Mesodermal cell (in vitro differentiated cells): ENCODE results near the gene NRDE2.

Source experiments
- H3K27ac ChIP-seq: 2 replicates; pipeline ENCODE4 v1.7.0; 2013; ENCODE audit warnings: mild to moderate bottlenecking, low read depth, low read length, moderate library complexity; ENCODE audit not compliant: severe bottlenecking
- H3K36me3 ChIP-seq: 2 replicates; pipeline ENCODE4 v1.7.1; 2013; ENCODE audit warnings: mild to moderate bottlenecking, low read length, moderate library complexity; ENCODE audit not compliant: control insufficient read depth, insufficient read depth
- H3K4me1 ChIP-seq: one replicate; pipeline ENCODE4 v1.7.1; 2013; ENCODE audit warnings: mild to moderate bottlenecking, low read length; ENCODE audit not compliant: insufficient read depth, control insufficient read depth, poor library complexity, severe bottlenecking
- H3K4me3 ChIP-seq: 2 replicates; pipeline ENCODE4 v1.7.0; 2013; ENCODE audit warnings: low read length, control low read depth, mild to moderate bottlenecking; ENCODE audit not compliant: insufficient read depth, poor library complexity, severe bottlenecking; ENCODE audit errors: extremely low read depth
- H3K9me3 ChIP-seq: 2 replicates; pipeline ENCODE4 v1.7.1; 2013; ENCODE audit warnings: mild to moderate bottlenecking, low read length, moderate library complexity; ENCODE audit not compliant: control insufficient read depth
- WGBS, 2 experiments: methylation state at CpG; one replicate each; pipeline ENCODE4 v1.1.5; 2013; ENCODE audit warnings: missing lambda C conversion rate in 2 of 2; ENCODE audit not compliant: insufficient coverage in 2 of 2; 5-methylcytosine and 5-hydroxymethylcytosine counted together

The NRDE2 gene

DNA sequence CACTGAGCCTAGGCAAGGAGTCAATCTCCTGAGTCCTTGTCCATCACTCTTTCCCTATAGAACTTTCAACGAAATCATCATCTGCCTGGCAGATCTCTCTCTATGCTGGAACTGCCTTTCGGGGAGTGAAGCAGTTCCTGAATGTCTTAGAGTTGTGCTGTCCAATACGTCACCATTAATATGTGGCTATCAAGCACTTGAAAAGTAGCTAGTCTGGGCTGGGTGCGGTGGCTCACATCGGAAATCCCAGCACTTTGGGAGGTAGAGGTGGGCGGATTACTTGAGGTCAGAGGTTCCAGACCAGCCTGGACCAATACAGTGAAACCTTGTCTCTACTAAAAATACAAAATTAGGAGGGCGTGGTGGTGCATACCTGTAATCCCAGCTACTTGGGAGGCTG is 35.1 kb downstream of the NRDE2 start:
- no peak overlapping the region for H3K27ac ChIP-seq
- H3K4me3 ChIP-seq = no peak overlapping the region
- WGBS, 2 experiments = 94 to 98% methylated on average over 5 to 7 of the region's 7 CpGs
- H3K4me1 ChIP-seq = no peaks in the 10 kb centered on the region
- H3K36me3 ChIP-seq = peaks cover 25% of the 10 kb centered on the region
- H3K9me3 ChIP-seq = no peaks in the 10 kb centered on the region

DNA sequence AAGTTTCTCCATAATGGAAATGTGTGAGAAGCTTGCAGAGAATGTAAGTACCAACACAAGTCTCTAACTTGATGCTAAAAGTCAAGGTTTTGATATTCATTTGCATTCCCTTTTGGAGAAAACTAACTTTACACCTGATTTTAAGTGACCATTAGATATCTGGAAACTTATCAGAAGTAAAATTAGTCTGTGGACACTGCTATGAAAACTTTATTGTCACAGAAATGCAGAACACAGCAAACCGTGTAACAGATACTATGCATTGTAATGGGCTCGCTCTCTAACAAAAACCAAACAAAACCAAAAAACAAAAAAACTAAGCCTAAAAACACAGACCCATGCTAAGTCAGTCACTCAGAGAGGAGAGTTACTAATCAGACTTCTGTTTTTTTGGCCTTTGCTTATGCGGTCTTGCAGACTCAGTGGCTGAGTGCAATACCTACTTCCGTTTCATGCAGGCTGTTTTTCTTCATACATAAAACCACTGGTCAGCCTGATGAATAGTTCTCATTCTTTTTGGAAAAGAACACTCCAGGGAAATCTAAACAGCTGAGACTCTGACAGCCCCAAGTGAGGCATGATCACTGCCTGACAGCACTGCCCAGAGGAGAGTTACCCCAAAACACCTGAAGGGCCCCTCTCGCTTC is 35.7 kb downstream of the NRDE2 start:
- H3K4me3 ChIP-seq = no peak overlapping the region
- no peak overlapping the region for H3K27ac ChIP-seq
- peaks cover 29% of the 10 kb centered on the region for H3K36me3 ChIP-seq
- WGBS, 2 experiments = 88 to 96% methylated on average over 2 to 3 of the region's 5 CpGs
- H3K9me3 ChIP-seq = no peaks in the 10 kb centered on the region
- H3K4me1 ChIP-seq = no peaks in the 10 kb centered on the region

DNA sequence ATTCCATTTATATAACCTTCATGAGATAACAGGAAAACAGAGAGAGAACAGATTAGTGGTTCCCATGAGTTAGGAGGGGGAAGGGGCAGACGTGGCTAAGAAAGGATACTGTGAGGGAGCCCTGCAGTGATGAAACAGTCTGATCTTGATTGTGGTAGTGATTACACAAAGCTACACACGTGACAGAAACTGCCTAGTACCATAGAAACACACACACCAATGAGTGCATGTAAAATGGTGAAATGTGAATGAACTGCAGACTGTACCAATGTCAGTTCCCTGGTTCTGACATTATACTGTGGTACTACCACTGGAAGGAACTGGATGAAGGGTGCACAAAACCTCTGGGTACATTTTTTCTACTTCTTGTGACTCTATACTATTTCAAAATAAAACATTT is 36.9 kb downstream of the NRDE2 start:
- Histone ChIP-seq H3K4me1 (no peaks in the 10 kb centered on the region), H3K9me3 (no peaks in the 10 kb centered on the region), H3K4me3 (no peak overlapping the region), H3K27ac (no peak overlapping the region), H3K36me3 (peaks cover 38% of the 10 kb centered on the region)
- 100% methylated on average over 1 of the region's 2 CpGs; no CpG with 5 or more reads in 1 of the 2 experiments for WGBS, 2 experiments

DNA sequence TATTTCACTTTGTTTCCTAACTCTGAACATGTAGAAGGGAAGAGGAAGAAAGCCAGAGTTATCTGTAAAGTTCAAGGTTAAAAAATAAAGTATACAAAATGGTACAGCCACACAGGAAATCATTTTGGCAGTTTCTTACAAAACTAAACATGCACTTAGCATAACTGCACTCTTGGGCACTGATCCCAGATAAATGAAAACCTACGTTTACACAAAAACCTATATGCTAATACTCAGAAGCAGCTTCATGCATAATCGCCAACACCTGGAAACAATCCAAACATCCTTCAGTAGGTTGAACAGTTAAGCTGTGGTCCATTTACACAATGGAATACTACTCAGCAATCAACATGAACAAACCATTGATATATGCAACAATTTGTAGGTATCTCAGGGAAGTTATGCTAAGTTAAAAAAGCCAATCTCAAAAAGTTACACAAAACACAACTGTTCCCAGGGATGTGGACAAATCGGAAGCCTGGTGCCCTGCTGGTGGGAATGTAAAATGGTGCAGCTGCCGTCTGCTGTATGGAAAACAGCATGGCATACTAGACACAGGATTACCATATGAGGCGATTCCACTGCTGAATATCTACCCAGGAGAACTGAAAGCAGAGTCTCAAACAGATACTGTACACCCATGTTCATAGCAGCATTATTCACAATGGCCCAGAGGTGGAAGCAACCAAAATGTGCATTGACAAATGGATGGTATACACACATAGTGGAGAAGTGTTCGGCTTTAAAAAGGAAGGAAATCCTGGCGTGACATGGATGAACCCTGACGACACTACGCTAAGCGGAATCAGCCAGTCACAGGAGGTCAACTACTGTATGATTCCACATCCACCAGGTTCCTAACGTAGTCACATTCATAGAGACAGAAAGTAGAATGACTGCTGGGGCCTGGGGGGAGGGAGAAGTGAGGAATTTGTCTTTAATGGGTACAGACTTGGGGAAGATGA is 37.7 kb downstream of the NRDE2 start:
- WGBS, 2 experiments = 94% methylated on average over 7 of the region's 11 CpGs

DNA sequence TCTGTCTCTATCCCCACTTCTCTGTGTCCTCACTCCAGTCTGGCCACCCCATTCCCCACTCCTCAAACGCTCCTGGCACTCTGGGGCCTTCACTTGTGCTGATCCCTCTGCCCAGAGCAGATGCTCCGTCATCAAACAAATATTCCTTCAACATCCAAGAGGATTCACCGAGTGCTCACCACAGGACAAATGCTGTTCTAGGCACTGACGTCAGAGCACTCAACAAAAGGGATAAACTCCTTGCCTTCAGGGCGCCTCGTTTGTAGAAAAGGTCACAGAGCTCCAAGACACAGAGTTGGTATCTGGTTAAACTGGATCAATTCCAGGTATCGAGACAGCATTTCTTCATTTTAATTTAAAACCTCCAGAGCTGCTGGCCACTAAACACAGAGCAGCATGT is 40.0 kb downstream of the NRDE2 start:
- Histone ChIP-seq H3K4me3 (no peak overlapping the region), H3K36me3 (peaks cover 53% of the 10 kb centered on the region), H3K4me1 (no peaks in the 10 kb centered on the region), H3K9me3 (no peaks in the 10 kb centered on the region), H3K27ac (no peak overlapping the region)
- 78 to 90% methylated on average over 5 to 6 of the region's 7 CpGs for WGBS, 2 experiments

More for the DNA sequence above, 37.7 kb downstream of the NRDE2 start:
- Histone ChIP-seq H3K27ac (no peak overlapping the region), H3K9me3 (no peaks in the 10 kb centered on the region), H3K36me3 (peaks cover 43% of the 10 kb centered on the region), H3K4me1 (no peaks in the 10 kb centered on the region), H3K4me3 (no peak overlapping the region)

DNA sequence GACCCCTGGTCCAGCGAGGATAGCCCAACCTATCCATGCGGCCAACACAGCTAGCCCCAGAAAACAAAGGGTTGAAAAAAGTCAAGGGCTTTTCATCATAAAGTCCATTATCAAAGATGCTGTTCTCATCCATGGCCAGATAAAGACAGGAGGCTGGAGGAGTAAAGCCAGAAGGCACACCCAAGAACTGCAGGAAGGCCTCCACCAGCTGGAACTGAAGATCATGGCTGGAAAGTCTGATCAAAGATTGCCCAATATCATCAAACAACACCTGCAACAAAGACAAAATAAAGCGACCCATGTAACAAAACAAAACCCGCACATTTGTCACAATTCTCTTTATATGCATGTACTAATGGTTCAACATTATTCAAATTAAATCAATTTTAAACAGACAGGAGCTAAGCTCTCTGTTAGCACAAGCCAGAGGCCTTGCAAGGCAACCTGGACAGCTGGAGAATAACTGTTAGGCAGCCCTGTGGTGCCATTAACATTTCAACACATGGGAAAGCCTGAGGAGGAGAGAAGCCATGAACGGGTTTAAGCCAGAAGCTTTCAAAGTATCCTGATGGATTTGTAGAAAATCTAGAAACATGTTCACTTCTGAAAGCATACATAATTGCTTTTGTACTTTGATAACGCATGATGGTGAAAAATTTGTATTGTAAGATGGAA is 41.3 kb downstream of the NRDE2 start:
- no peaks in the 10 kb centered on the region for H3K4me1 ChIP-seq
- 79 to 82% methylated on average over 3 to 4 of the region's 6 CpGs for WGBS, 2 experiments
- H3K4me3 ChIP-seq = no peak overlapping the region
- H3K36me3 ChIP-seq = peaks cover 65% of the 10 kb centered on the region
- H3K9me3 ChIP-seq = no peaks in the 10 kb centered on the region
- H3K27ac ChIP-seq = no peak overlapping the region

DNA sequence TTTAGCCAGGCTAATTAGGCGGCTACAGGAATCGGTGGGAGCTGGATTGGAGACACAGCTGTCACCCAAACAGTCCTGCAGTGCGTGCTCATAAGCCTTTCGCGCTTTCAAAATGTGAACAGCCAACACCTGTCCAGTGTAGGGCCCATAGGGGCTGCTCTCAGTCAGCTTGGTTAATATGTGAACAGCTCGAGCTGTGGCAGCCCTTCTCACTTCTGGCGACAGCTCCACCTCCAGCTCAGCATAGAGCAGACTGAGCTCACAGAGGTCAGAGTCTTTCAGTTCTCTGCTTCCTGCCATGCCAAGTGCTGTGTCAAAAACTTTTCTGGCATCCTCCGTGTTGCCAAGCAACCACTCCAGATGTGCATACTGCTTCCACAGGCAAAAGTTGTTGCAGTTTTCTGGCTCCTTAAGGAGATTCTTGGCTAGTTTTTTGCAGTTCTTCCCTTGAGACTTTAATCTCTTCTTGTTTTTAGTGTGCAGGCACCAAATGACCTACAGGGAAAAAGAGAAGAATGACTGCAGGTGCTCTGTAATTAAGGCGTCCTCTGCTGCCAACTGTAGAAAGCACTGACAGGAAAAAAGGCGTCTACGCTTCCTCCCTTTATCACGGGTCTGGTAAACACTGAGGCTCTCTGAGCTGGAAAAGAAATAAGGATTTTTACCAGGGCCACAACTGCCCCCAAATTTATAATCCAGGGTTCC is 42.9 kb downstream of the NRDE2 start:
- no peaks in the 10 kb centered on the region for H3K4me1 ChIP-seq
- no peak overlapping the region for H3K4me3 ChIP-seq
- H3K27ac ChIP-seq = no peak overlapping the region
- peaks cover 59% of the 10 kb centered on the region for H3K36me3 ChIP-seq
- no peaks in the 10 kb centered on the region for H3K9me3 ChIP-seq
- WGBS, 2 experiments = 91 to 93% methylated on average over 9 to 12 of the region's 12 CpGs

DNA sequence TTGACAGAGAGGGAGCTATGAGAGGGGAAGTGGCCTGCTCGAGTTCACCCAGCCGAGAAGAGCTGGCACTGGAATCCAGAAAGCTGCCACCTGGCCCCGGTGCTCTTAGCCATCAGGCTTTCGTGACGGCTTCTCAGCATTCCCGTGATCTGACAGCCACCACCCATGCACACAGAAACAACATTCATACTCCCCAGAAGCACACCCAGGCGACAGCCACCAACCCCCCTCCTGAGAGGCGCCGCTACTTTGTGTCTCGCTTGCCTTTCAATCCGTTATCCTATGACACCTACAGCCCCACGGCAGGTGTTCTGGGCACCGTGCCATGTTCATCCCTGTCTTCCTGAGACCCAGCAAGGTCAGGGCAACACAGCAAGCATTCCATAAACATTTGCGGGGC is 44.0 kb downstream of the NRDE2 start:
- H3K36me3 ChIP-seq = peaks cover 54% of the 10 kb centered on the region
- H3K4me1 ChIP-seq = no peaks in the 10 kb centered on the region
- no peak overlapping the region for H3K4me3 ChIP-seq
- no peak overlapping the region for H3K27ac ChIP-seq
- 97 to 99% methylated on average over 10 to 14 of the region's 14 CpGs for WGBS, 2 experiments
- H3K9me3 ChIP-seq = no peaks in the 10 kb centered on the region

DNA sequence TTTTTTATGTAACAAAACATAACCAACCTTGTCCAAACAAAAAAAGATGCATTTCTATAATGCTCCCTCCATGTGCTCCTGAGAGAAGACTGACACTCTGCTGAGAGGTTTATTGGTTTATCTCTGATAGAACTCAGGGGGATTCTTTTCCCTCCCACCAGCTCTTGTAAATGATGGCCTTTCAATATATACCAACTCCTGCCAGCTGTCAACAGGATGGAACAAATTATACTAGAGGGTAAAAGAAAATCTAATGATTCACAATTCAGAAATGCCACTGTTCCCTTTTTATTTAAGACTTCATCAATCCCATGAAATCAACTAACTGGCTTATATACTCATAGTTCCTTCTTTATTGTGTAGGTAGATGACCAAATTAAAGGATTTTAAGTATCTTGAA is 50.0 kb downstream of the NRDE2 start:
- Histone ChIP-seq H3K27ac (no peak overlapping the region), H3K4me3 (no peak overlapping the region), H3K4me1 (peaks cover 12% of the 10 kb centered on the region), H3K36me3 (peaks cover 41% of the 10 kb centered on the region), H3K9me3 (no peaks in the 10 kb centered on the region)

DNA sequence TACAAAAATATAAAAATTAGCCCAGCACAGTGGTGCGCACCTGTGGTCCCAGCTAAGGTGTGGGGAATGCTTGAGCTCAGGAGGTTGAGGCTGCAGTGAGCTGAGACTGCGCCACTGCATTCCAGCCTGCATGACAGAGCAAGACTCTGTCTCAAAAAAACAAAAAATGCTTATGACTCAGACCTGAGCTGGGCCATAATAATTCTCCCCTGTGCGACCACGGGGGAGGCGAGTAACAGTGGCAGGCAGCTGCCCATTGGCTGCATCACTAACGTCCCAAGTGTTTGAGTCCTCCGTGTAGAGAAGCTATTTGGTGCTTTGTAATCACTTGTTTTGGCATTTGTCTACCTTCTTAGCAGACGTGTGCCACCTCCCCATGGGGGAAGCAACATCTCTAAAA is 50.5 kb downstream of the NRDE2 start:
- peaks cover 16% of the 10 kb centered on the region for H3K4me1 ChIP-seq
- H3K27ac ChIP-seq = no peak overlapping the region
- H3K9me3 ChIP-seq = no peaks in the 10 kb centered on the region
- WGBS, 2 experiments = 89 to 94% methylated on average over 7 to 8 of the region's 8 CpGs
- H3K4me3 ChIP-seq = no peak overlapping the region
- peaks cover 36% of the 10 kb centered on the region for H3K36me3 ChIP-seq
